ENCODE data around the gene CACNG1. TPM values are rescaled to one million over a fixed set of nuclear protein-coding genes. Genes with fewer than 3 reads are reported as not detected.

The CACNG1 gene
- polyA plus RNA-seq, 1 of the 3 experiments (the other 2 are of a cell fraction), result not detected

GRCh38 chr17:67090341-67090740 is 46.0 kb downstream of the CACNG1 start:
- Histone ChIP-seq H3K27ac (ENCODE audit: low read depth in 2 of 2, low read length in 1 of 2) (no peak overlapping the region), H3K27me3 (ENCODE audit: insufficient read depth) (no peaks in the 10 kb centered on the region), H3K4me2 (no peak overlapping the region), H3K9ac (no peak overlapping the region), H4K20me1 (ENCODE audit: insufficient read depth) (no peaks in the 10 kb centered on the region), H3K79me2 (ENCODE audit: insufficient read depth) (0 out of 2 replicates have a peak, but pooled peaks cover 5% of the 10 kb centered on the region), H3K9me3 (no peaks in the 10 kb centered on the region), H3K4me1 (ENCODE audit: control insufficient read depth in 1 of 2, insufficient read depth in 2 of 2, low read depth in 1 of 2, low read length in 1 of 2) (peaks cover 0 to 17% of the 10 kb centered on the region in 2 experiments; a peak in 2 of 4 replicates), H3K9me2 (no peaks in the 10 kb centered on the region), H3K4me3 (ENCODE audit: low read depth in 2 of 2, low read length in 1 of 2) (no peak overlapping the region), H3K36me3 (replicated peaks in 1 of 2; ENCODE audit: control insufficient read depth in 1 of 2, insufficient read depth in 2 of 2, low read length in 1 of 2) (peaks cover 19 to 32% of the 10 kb centered on the region in 2 experiments), H2AFZ (ENCODE audit: low read depth) (no peak overlapping the region), H3F3A (replicated peaks; ENCODE audit: insufficient read depth) (no peaks in the 10 kb centered on the region)
- ChIA-PET CTCF (interaction anchor here (0.7 to 0.8 kb wide), 2 partner anchors 11 to 31 kb away, joined by 3 read pairs; no protein-coding TSS in a partner anchor), POLR2A (no interaction called here)
- TF ChIP-seq MEF2A (IDR thresholded peaks at IDR 0.05; ENCODE audit: borderline replicate concordance, low read depth) (no peak), TEAD4 (IDR thresholded peaks at IDR 0.05; ENCODE audit: borderline replicate concordance, insufficient read depth) (no peak), YY1 (IDR thresholded peaks at IDR 0.05; ENCODE audit: low read depth) (no peak), SIN3A (IDR thresholded peaks at IDR 0.05; ENCODE audit: borderline replicate concordance, low read depth, low read length) (no peak), GATA2 (CRISPR knock-in tag; IDR thresholded peaks at IDR 0.05) (no peak), FOXM1 (IDR thresholded peaks at IDR 0.05; ENCODE audit: low read depth) (no peak), EP300 (IDR thresholded peaks at IDR 0.05; ENCODE audit: borderline replicate concordance in 1 of 2, low read depth in 1 of 2, low read length in 1 of 2) (no peak), POLR2AphosphoS5 (IDR thresholded peaks at IDR 0.05; ENCODE audit: low read depth, low read length) (no peak)
- DNase-seq, result no peak

GRCh38 chr17:67092291-67092690 is 47.9 kb downstream of the CACNG1 start:
- Histone ChIP-seq H2AFZ (ENCODE audit: low read depth) (no peak overlapping the region), H3K9me2 (no peaks in the 10 kb centered on the region), H4K20me1 (ENCODE audit: insufficient read depth) (no peaks in the 10 kb centered on the region), H3K4me3 (ENCODE audit: low read depth in 2 of 2, low read length in 1 of 2) (no peak overlapping the region), H3F3A (replicated peaks; ENCODE audit: insufficient read depth) (no peaks in the 10 kb centered on the region), H3K9me3 (no peaks in the 10 kb centered on the region), H3K27me3 (ENCODE audit: insufficient read depth) (no peaks in the 10 kb centered on the region), H3K4me2 (no peak overlapping the region), H3K9ac (no peak overlapping the region), H3K36me3 (replicated peaks in 1 of 2; ENCODE audit: control insufficient read depth in 1 of 2, insufficient read depth in 2 of 2, low read length in 1 of 2) (peaks cover 6 to 31% of the 10 kb centered on the region in 2 experiments), H3K79me2 (ENCODE audit: insufficient read depth) (peaks cover 12% of the 10 kb centered on the region; the same call in 1 of the 2 replicates), H3K4me1 (ENCODE audit: control insufficient read depth in 1 of 2, insufficient read depth in 2 of 2, low read depth in 1 of 2, low read length in 1 of 2) (peaks cover 0 to 17% of the 10 kb centered on the region in 2 experiments; a peak in 2 of 4 replicates), H3K27ac (ENCODE audit: low read depth in 2 of 2, low read length in 1 of 2) (peak overlapping the region in 1 of 2 experiments; percentile 0; a peak in 1 of 4 replicates)
- no peak for DNase-seq
- POLR2A ChIA-PET, result no interaction called here
- CTCF ChIA-PET, result interaction anchor here (0.9 to 1.8 kb wide), 3 partner anchors 11 to 66 kb away, joined by 3 to 8 read pairs (median 3); no protein-coding TSS in a partner anchor
- 84% methylated on average over 5 of the region's 5 CpGs for WGBS (ENCODE audit: low lambda C conversion rate)
- no peak for TF ChIP-seq RCOR1 (IDR thresholded peaks at IDR 0.05; ENCODE audit: low read length)
- no peak for TF ChIP-seq GATA2 (CRISPR knock-in tag; IDR thresholded peaks at IDR 0.05)
- TF ChIP-seq TAF1 (IDR thresholded peaks at IDR 0.05; ENCODE audit: borderline replicate concordance, low read depth, low read length), result no peak
- TF ChIP-seq SMC3 (IDR thresholded peaks at IDR 0.05; ENCODE audit: low read depth, low read length), result no peak
- no peak for TF ChIP-seq USF1 (IDR thresholded peaks at IDR 0.05; ENCODE audit: borderline replicate concordance, low read depth)
- no peak for TF ChIP-seq RXRA (IDR thresholded peaks at IDR 0.05; ENCODE audit: borderline replicate concordance, low read depth)
- no peak for TF ChIP-seq NRF1 (IDR thresholded peaks at IDR 0.05; ENCODE audit: low read depth, low read length)
- TF ChIP-seq IRF3 (IDR thresholded peaks at IDR 0.05; ENCODE audit: low read depth, low read length), result no peak
- no peak for TF ChIP-seq EZH2phosphoT487 (IDR thresholded peaks at IDR 0.05; ENCODE audit: borderline replicate concordance, low read depth)
- no peak for TF ChIP-seq FOXJ3 (CRISPR knock-in tag; IDR thresholded peaks at IDR 0.05)
- TF ChIP-seq TEAD4 (IDR thresholded peaks at IDR 0.05; ENCODE audit: borderline replicate concordance, insufficient read depth), result no peak
- TF ChIP-seq USF2 (IDR thresholded peaks at IDR 0.05; ENCODE audit: borderline replicate concordance, low read depth, low read length), result no peak
- TF ChIP-seq POLR2AphosphoS5 (IDR thresholded peaks at IDR 0.05; ENCODE audit: low read depth, low read length), result no peak
- TF ChIP-seq SIN3A (IDR thresholded peaks at IDR 0.05; ENCODE audit: borderline replicate concordance, low read depth, low read length), result no peak
- TF ChIP-seq FOSL2 (IDR thresholded peaks at IDR 0.05; ENCODE audit: borderline replicate concordance, low read depth), result no peak
- no peak for TF ChIP-seq CTCF (IDR thresholded peaks at IDR 0.05)
- TF ChIP-seq MAX (IDR thresholded peaks at IDR 0.05; ENCODE audit: low read depth), result no peak
- no peak for TF ChIP-seq CHD2 (IDR thresholded peaks at IDR 0.05; ENCODE audit: low read length, partially characterized antibody)
